WERI-Rb-1 (cell line): ENCODE measurements around the gene C1orf50.

Experiments
- DNase-seq: peaks from one replicate; pipeline ENCODE4 v3.0.0-alpha.2; 2020
- H3K27ac ChIP-seq: fragments of 250-450 bp; sonication (Bioruptor Pico); 2 replicates; pipeline ENCODE4 v1.5.1; 2020; ENCODE audit warnings: mild to moderate bottlenecking, moderate library complexity
- H3K27me3 ChIP-seq: fragments of 250-450 bp; sonication (Bioruptor Pico); 2 replicates; pipeline ENCODE4 v1.5.1; 2021; ENCODE audit warnings: mild to moderate bottlenecking, low read depth, moderate library complexity; ENCODE audit not compliant: insufficient read depth, severe bottlenecking
- H3K36me3 ChIP-seq: fragments of 250-450 bp; sonication (Bioruptor Pico); 2 replicates; pipeline ENCODE4 v1.5.1; 2020; ENCODE audit warnings: mild to moderate bottlenecking, moderate library complexity
- H3K4me3 ChIP-seq: 2 replicates; pipeline ENCODE4 v1.5.1; 2011; ENCODE audit warnings: low read depth, mild to moderate bottlenecking, control low read depth, low read length
- H3K9me3 ChIP-seq: fragments of 250-450 bp; sonication (Bioruptor Pico); 2 replicates; pipeline ENCODE4 v1.5.1; 2021; ENCODE audit warnings: mild to moderate bottlenecking, moderate library complexity; ENCODE audit not compliant: severe bottlenecking
- CTCF ChIP-seq: IDR thresholded peaks from 2 replicates; pipeline ENCODE4 v1.5.1; 2011; ENCODE audit warnings: low read depth, mild to moderate bottlenecking, control low read depth, inconsistent platforms, low read length

The C1orf50 gene

GRCh38 chr1:42817976-42818375, 50.9 kb downstream of the C1orf50 start:
- H3K36me3 ChIP-seq = peaks cover 11% of the 10 kb centered on the region
- H3K27me3 ChIP-seq = no peaks in the 10 kb centered on the region

GRCh38 chr1:42820813-42821212, 53.8 kb downstream of the C1orf50 start:
- Histone ChIP-seq H3K4me3 (no peak overlapping the region), H3K27me3 (no peaks in the 10 kb centered on the region), H3K27ac (no peak overlapping the region), H3K36me3 (no peaks in the 10 kb centered on the region; the same call in 1 of the 2 replicates), H3K9me3 (no peaks in the 10 kb centered on the region)
- no peak for TF ChIP-seq CTCF
- DNase-seq = no peak

More at GRCh38 chr1:42817976-42818375, 50.9 kb downstream of the C1orf50 start:
- no peak overlapping the region; the same call in 1 of the 2 replicates for H3K4me3 ChIP-seq
- no peaks in the 10 kb centered on the region for H3K9me3 ChIP-seq
- TF ChIP-seq CTCF = no peak
- no peak overlapping the region for H3K27ac ChIP-seq
- DNase-seq = no peak

- H3K36me3 ChIP-seq = no peaks in the 10 kb centered on the region
- no peak overlapping the region for H3K4me3 ChIP-seq
- H3K9me3 ChIP-seq = no peaks in the 10 kb centered on the region
- H3K27me3 ChIP-seq = no peaks in the 10 kb centered on the region
- no peak overlapping the region for H3K27ac ChIP-seq
- no peak for DNase-seq
- TF ChIP-seq CTCF = no peak
Observed at GRCh38 chr1:42821690-42822089, 54.6 kb downstream of the C1orf50 start.

GRCh38 chr1:42822800-42823392, 55.8 kb downstream of the C1orf50 start:
- no peaks in the 10 kb centered on the region for H3K27me3 ChIP-seq
- no peaks in the 10 kb centered on the region for H3K9me3 ChIP-seq
- no peak for TF ChIP-seq CTCF
- no peak overlapping the region for H3K4me3 ChIP-seq
- DNase-seq = no peak
- no peak overlapping the region for H3K27ac ChIP-seq
- no peaks in the 10 kb centered on the region for H3K36me3 ChIP-seq

- DNase-seq = no peak
- TF ChIP-seq CTCF = no peak
- no peaks in the 10 kb centered on the region for H3K36me3 ChIP-seq
- H3K27ac ChIP-seq = no peak overlapping the region
- no peaks in the 10 kb centered on the region for H3K27me3 ChIP-seq
- no peak overlapping the region for H3K4me3 ChIP-seq
- H3K9me3 ChIP-seq = no peaks in the 10 kb centered on the region
Observed at GRCh38 chr1:42824481-42825035, 57.5 kb downstream of the C1orf50 start.
